GM12875 (cell line): Measurements from ENCODE around the gene GEMIN7.

Experiments
- H3K4me3 ChIP-seq: one replicate; pipeline ENCODE4 v1.5.1; 2011; ENCODE audit warnings: low read depth, low read length, control low read depth
- TF ChIP-seq, protein P1 (sequence below): IDR thresholded peaks from 2 replicates; pipeline ENCODE4 v1.5.1; 2011; ENCODE audit warnings: low read depth, mild to moderate bottlenecking, control low read depth, inconsistent platforms, low read length, moderate library complexity, borderline replicate concordance; ENCODE audit not compliant: insufficient read depth

Gene GEMIN7

GRCh38 chr19:45130888-45131615 lies 52.0 kb downstream of the GEMIN7 start:
- no peak overlapping the region for H3K4me3 ChIP-seq
- TF ChIP-seq, protein P1, sequence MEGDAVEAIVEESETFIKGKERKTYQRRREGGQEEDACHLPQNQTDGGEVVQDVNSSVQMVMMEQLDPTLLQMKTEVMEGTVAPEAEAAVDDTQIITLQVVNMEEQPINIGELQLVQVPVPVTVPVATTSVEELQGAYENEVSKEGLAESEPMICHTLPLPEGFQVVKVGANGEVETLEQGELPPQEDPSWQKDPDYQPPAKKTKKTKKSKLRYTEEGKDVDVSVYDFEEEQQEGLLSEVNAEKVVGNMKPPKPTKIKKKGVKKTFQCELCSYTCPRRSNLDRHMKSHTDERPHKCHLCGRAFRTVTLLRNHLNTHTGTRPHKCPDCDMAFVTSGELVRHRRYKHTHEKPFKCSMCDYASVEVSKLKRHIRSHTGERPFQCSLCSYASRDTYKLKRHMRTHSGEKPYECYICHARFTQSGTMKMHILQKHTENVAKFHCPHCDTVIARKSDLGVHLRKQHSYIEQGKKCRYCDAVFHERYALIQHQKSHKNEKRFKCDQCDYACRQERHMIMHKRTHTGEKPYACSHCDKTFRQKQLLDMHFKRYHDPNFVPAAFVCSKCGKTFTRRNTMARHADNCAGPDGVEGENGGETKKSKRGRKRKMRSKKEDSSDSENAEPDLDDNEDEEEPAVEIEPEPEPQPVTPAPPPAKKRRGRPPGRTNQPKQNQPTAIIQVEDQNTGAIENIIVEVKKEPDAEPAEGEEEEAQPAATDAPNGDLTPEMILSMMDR: peak; percentile 56

- no peak overlapping the region for H3K4me3 ChIP-seq
- TF ChIP-seq, protein P1: no peak
These were observed 54.6 kb downstream of the GEMIN7 start for GRCh38 chr19:45133661-45134060.

- no peak overlapping the region for H3K4me3 ChIP-seq
- TF ChIP-seq, protein P1: no peak
These were observed 56.3 kb downstream of the GEMIN7 start for GRCh38 chr19:45135176-45135885.

DNA sequence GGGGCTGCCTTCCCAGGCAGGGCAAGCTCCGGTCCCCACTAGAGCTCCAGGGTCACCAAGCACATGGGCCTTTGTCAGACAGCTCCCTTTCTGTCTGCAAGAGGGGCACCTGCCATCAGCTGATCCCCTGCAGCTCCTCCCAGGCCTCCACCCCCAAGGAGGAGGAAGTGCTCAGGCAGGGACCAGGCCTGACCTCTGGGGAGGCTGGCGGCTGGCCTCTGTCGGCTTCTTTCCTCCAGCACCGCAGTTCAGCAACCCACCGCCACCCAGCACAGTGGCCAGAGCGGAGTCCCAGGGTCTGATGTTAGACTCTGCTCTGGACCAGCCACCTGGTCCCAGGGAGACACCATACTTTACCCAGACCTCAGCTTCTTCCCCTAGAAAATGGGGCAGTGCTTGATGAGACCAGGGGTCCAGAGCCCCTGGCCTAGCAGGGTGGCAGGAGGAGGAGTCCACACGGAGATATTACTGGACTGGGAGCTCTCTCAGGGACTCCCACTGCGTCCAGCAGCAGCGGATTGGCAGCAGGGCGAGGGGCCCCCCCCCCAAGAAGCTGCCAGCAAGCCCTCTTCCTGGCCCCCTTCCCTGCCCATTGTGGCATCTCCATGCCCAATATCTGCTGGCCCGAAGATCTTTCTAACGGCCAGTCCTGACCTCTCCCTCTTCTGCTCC lies 57.6 kb downstream of the GEMIN7 start:
- peak overlapping the region; percentile 21 for H3K4me3 ChIP-seq
- TF ChIP-seq, protein P1: no peak

DNA sequence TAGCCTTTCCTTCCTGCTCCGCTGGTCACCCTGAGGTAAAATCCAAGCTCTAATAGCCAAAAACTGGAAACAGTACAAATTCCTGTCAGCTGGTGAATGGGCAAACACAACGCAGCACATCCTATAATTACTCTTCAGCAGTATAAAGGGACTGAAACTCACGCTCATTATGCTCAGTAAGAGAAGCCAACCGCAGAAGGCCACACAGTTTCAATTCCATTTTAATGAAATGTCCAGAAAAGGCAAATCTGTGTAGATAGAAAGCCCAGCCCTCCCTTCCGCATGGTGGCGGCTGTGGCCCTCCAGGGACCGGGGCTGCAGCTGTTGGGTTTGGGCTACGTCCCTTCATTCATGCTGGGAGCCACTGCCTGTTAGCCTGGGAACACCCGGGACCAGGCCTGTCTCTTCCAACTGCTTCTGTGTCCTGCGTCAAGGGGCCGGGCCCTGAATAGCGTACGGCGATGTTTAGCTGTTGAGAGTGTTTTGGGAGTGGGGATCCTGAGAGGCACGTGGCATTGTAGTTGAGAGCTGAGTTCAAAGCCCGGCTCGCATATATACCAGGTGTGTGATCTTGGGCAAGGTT lies 58.2 kb downstream of the GEMIN7 start:
- TF ChIP-seq, protein P1: 0 out of 2 replicates have a peak, but pooled peaks have one; percentile 4
- no peak overlapping the region for H3K4me3 ChIP-seq

DNA sequence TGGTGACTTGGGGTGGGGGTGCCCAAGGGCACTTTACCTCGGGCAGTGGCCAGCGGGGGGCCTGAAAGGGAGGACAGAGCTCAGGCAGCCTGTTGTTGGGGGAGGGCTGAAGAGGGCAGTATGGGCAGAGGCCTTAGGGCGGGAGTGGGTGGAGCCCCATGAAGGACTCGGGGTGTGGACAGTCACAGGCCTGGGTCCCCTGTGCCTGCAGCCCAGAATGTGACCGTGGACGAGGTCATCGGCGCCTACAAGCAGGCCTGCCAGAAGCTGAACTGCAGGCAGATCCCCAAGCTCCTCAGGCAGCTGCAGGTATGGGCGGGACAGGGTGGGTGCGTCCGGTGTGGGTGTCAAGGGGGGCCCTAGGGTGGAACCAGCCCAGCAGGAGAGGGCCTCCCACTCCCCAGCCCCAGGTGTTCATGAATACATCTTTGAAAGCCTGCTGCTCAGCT lies 59.3 kb downstream of the GEMIN7 start:
- no peak overlapping the region for H3K4me3 ChIP-seq

More for the DNA sequence above, 59.3 kb downstream of the GEMIN7 start:
- TF ChIP-seq, protein P1: no peak
